Stomach (tissue), 4 donors: ENCODE data around the gene RPS6KA4.

Source experiments
- EP300 ChIP-seq: sonication (generic); formaldehyde crosslinking; IDR thresholded peaks from one replicate; pipeline ENCODE4 v1.6.1; 2017; ENCODE audit warnings: antibody characterized with exemption
- POLR2A ChIP-seq, 4 donors: fragments of 450-650 bp; IDR thresholded peaks; one replicate each; pipeline ENCODE4 v1.6.1; 2016; ENCODE audit warnings: antibody characterized with exemption in 4 of 4, control low read depth in 2 of 4, mild to moderate bottlenecking in 1 of 4, moderate library complexity in 1 of 4
- POLR2AphosphoS5 ChIP-seq, 3 donors: sonication (generic); formaldehyde crosslinking; IDR thresholded peaks; one replicate each; pipeline ENCODE4 v1.6.1; 2016; ENCODE audit warnings: antibody characterized with exemption in 3 of 3
- TF ChIP-seq, protein P1 (sequence below), 7 experiments: fragments of 450-650 bp in 4 of 7; fragments of 200-600 bp in 3 of 7; sonication (generic) in 3 of 7; IDR thresholded peaks; one replicate each; pipeline ENCODE4 v1.5.1; 2016 to 2019; ENCODE audit warnings: antibody characterized with exemption in 7 of 7, control low read depth in 2 of 7, mild to moderate bottlenecking in 1 of 7

DNA sequence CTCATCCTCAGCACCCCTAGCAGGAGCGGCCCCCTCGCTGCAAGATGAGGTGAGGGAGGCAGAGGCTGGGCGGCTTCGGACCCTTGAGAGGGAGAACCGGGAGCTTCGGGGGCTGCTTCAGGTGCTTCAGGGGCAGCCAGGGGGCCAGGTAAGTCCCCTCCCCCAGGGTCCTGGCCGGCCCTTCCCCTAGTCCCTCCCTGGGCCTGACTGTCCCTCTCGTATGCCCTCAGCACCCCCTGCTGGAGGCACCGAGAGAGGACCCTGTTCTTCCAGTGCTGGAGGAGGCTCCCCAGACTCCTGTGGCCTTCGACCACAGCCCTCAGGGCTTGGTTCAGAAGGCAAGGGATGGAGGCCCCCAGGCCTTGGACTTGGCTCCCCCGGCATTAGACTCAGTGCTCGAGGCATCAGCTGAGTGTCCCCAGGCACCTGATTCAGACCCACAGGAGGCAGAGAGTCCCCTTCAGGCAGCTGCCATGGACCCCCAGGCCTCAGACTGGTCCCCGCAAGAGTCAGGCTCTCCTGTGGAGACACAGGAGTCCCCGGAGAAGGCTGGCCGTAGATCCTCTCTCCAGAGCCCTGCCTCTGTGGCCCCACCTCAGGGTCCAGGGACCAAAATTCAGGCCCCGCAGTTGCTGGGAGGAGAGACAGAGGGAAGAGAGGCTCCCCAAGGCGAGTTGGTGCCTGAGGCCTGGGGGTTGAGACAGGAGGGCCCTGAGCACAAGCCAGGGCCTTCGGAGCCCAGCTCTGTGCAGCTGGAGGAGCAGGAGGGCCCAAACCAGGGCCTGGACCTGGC, 15.0 kb upstream of the RPS6KA4 start:
- TF ChIP-seq, protein P1, sequence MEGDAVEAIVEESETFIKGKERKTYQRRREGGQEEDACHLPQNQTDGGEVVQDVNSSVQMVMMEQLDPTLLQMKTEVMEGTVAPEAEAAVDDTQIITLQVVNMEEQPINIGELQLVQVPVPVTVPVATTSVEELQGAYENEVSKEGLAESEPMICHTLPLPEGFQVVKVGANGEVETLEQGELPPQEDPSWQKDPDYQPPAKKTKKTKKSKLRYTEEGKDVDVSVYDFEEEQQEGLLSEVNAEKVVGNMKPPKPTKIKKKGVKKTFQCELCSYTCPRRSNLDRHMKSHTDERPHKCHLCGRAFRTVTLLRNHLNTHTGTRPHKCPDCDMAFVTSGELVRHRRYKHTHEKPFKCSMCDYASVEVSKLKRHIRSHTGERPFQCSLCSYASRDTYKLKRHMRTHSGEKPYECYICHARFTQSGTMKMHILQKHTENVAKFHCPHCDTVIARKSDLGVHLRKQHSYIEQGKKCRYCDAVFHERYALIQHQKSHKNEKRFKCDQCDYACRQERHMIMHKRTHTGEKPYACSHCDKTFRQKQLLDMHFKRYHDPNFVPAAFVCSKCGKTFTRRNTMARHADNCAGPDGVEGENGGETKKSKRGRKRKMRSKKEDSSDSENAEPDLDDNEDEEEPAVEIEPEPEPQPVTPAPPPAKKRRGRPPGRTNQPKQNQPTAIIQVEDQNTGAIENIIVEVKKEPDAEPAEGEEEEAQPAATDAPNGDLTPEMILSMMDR (IDR thresholded peaks at IDR 0.05) = no peak
- TF ChIP-seq POLR2AphosphoS5 (IDR thresholded peaks at IDR 0.05) (no peak), POLR2A (IDR thresholded peaks at IDR 0.05) (no peak), EP300 (no peak)
